IPS-18a (cell line): ENCODE results near the gene RAMP3.

Experiments
- H3K27ac ChIP-seq: one replicate; pipeline ENCODE4 v1.5.1; 2013; ENCODE audit warnings: low read length
- H3K27me3 ChIP-seq: one replicate; pipeline ENCODE4 v1.6.1; 2013; ENCODE audit warnings: mild to moderate bottlenecking, low read length; ENCODE audit not compliant: control insufficient read depth, insufficient read depth
- H3K36me3 ChIP-seq: one replicate; pipeline ENCODE4 v1.6.1; 2013; ENCODE audit warnings: low read depth, low read length; ENCODE audit not compliant: control insufficient read depth
- H3K4me1 ChIP-seq: one replicate; pipeline ENCODE4 v1.6.1; 2013; ENCODE audit warnings: low read depth, low read length; ENCODE audit not compliant: control insufficient read depth
- H3K4me3 ChIP-seq: one replicate; pipeline ENCODE4 v1.5.1; 2013; ENCODE audit warnings: low read length
- H3K9ac ChIP-seq: one replicate; pipeline ENCODE4 v1.6.1; 2013; ENCODE audit warnings: mild to moderate bottlenecking, low read length, moderate library complexity
- H3K9me3 ChIP-seq: one replicate; pipeline ENCODE4 v1.6.1; 2013; ENCODE audit warnings: low read depth, low read length; ENCODE audit not compliant: control insufficient read depth

RAMP3 gene

GRCh38 chr7:45133877-45134276 is 23.7 kb upstream of the RAMP3 start:
- H3K9me3 ChIP-seq: no peaks in the 10 kb centered on the region
- H3K27me3 ChIP-seq: no peaks in the 10 kb centered on the region
- no peak overlapping the region for H3K9ac ChIP-seq
- H3K4me3 ChIP-seq: no peak overlapping the region
- no peak overlapping the region for H3K27ac ChIP-seq
- H3K36me3 ChIP-seq: no peaks in the 10 kb centered on the region
- no peaks in the 10 kb centered on the region for H3K4me1 ChIP-seq

GRCh38 chr7:45136106-45137060 is 21.2 kb upstream of the RAMP3 start:
- Histone ChIP-seq H3K27ac (no peak overlapping the region), H3K4me3 (no peak overlapping the region), H3K27me3 (no peaks in the 10 kb centered on the region), H3K9ac (no peak overlapping the region), H3K36me3 (no peaks in the 10 kb centered on the region), H3K4me1 (no peaks in the 10 kb centered on the region), H3K9me3 (no peaks in the 10 kb centered on the region)

- H3K36me3 ChIP-seq: no peaks in the 10 kb centered on the region
- H3K27ac ChIP-seq: no peak overlapping the region
- H3K9ac ChIP-seq: no peak overlapping the region
- H3K27me3 ChIP-seq: no peaks in the 10 kb centered on the region
- no peaks in the 10 kb centered on the region for H3K4me1 ChIP-seq
- no peak overlapping the region for H3K4me3 ChIP-seq
- H3K9me3 ChIP-seq: no peaks in the 10 kb centered on the region
These were observed 18.9 kb upstream of the RAMP3 start for GRCh38 chr7:45138433-45139267.

GRCh38 chr7:45140827-45141226 is 16.8 kb upstream of the RAMP3 start:
- Histone ChIP-seq H3K27ac (no peak overlapping the region), H3K4me3 (no peak overlapping the region)

GRCh38 chr7:45143616-45144015 is 14.0 kb upstream of the RAMP3 start:
- Histone ChIP-seq H3K27ac (no peak overlapping the region), H3K9ac (no peak overlapping the region), H3K4me3 (no peak overlapping the region), H3K4me1 (no peaks in the 10 kb centered on the region), H3K9me3 (no peaks in the 10 kb centered on the region), H3K36me3 (no peaks in the 10 kb centered on the region), H3K27me3 (no peaks in the 10 kb centered on the region)

More at GRCh38 chr7:45140827-45141226, 16.8 kb upstream of the RAMP3 start:
- Histone ChIP-seq H3K4me1 (no peaks in the 10 kb centered on the region), H3K36me3 (no peaks in the 10 kb centered on the region), H3K9me3 (no peaks in the 10 kb centered on the region), H3K9ac (no peak overlapping the region), H3K27me3 (no peaks in the 10 kb centered on the region)

GRCh38 chr7:45145881-45146280 is 11.7 kb upstream of the RAMP3 start:
- no peaks in the 10 kb centered on the region for H3K36me3 ChIP-seq
- no peaks in the 10 kb centered on the region for H3K4me1 ChIP-seq
- no peaks in the 10 kb centered on the region for H3K27me3 ChIP-seq
- H3K9ac ChIP-seq: no peak overlapping the region
- no peak overlapping the region for H3K4me3 ChIP-seq
- no peak overlapping the region for H3K27ac ChIP-seq
- no peaks in the 10 kb centered on the region for H3K9me3 ChIP-seq

GRCh38 chr7:45146531-45147379 is 10.8 kb upstream of the RAMP3 start:
- Histone ChIP-seq H3K27ac (no peak overlapping the region), H3K9me3 (no peaks in the 10 kb centered on the region), H3K4me1 (no peaks in the 10 kb centered on the region), H3K36me3 (no peaks in the 10 kb centered on the region), H3K9ac (no peak overlapping the region), H3K4me3 (no peak overlapping the region), H3K27me3 (no peaks in the 10 kb centered on the region)

GRCh38 chr7:45147858-45148652 is 9.5 kb upstream of the RAMP3 start:
- no peaks in the 10 kb centered on the region for H3K27me3 ChIP-seq

GRCh38 chr7:45148653-45148973 is 9.0 kb upstream of the RAMP3 start:
- Histone ChIP-seq H3K36me3 (no peaks in the 10 kb centered on the region), H3K9ac (no peak overlapping the region), H3K4me3 (no peak overlapping the region), H3K9me3 (no peaks in the 10 kb centered on the region), H3K27ac (no peak overlapping the region), H3K27me3 (no peaks in the 10 kb centered on the region), H3K4me1 (no peaks in the 10 kb centered on the region)

More at GRCh38 chr7:45147858-45148652, 9.5 kb upstream of the RAMP3 start:
- H3K36me3 ChIP-seq: no peaks in the 10 kb centered on the region
- no peak overlapping the region for H3K27ac ChIP-seq
- no peaks in the 10 kb centered on the region for H3K9me3 ChIP-seq
- no peak overlapping the region for H3K9ac ChIP-seq
- H3K4me3 ChIP-seq: no peak overlapping the region
- no peaks in the 10 kb centered on the region for H3K4me1 ChIP-seq

- H3K4me1 ChIP-seq: no peaks in the 10 kb centered on the region
- H3K27ac ChIP-seq: no peak overlapping the region
- H3K36me3 ChIP-seq: no peaks in the 10 kb centered on the region
- no peaks in the 10 kb centered on the region for H3K9me3 ChIP-seq
- no peak overlapping the region for H3K4me3 ChIP-seq
- no peaks in the 10 kb centered on the region for H3K27me3 ChIP-seq
- H3K9ac ChIP-seq: no peak overlapping the region
These were observed 8.0 kb upstream of the RAMP3 start for GRCh38 chr7:45149606-45150005.
